Activated naive CD8-positive, alpha-beta T cell (primary cell): Measurements from ENCODE around the gene MEF2C.

Experiments used
- H3K27ac Mint-ChIP-seq: one replicate; pipeline ENCODE4 v1.8.0; 2021; ENCODE audit warnings: mixed read lengths
- H3K27me3 Mint-ChIP-seq: one replicate; pipeline ENCODE4 v1.8.0; 2021; ENCODE audit warnings: mixed read lengths
- H3K36me3 Mint-ChIP-seq: one replicate; pipeline ENCODE4 v1.8.0; 2021; ENCODE audit warnings: mixed read lengths
- H3K4me1 Mint-ChIP-seq: one replicate; pipeline ENCODE4 v1.8.0; 2021; ENCODE audit warnings: low read depth, mixed read lengths
- H3K4me3 Mint-ChIP-seq: one replicate; pipeline ENCODE4 v1.8.0; 2021; ENCODE audit warnings: mild to moderate bottlenecking, mixed read lengths
- H3K9me3 Mint-ChIP-seq: one replicate; pipeline ENCODE4 v1.8.0; 2021; ENCODE audit warnings: low read depth, mixed read lengths

Gene MEF2C

GRCh38 chr5:88669371-88670050 is 213.5 kb downstream of the MEF2C start:
- Mint-ChIP-seq H3K27ac (no peak overlapping the region), H3K36me3 (peaks cover 4% of the 10 kb centered on the region), H3K9me3 (peaks cover 22% of the 10 kb centered on the region), H3K4me3 (no peak overlapping the region), H3K4me1 (peaks cover 33% of the 10 kb centered on the region), H3K27me3 (peaks cover 76% of the 10 kb centered on the region)

GRCh38 chr5:88667496-88668201 is 215.3 kb downstream of the MEF2C start:
- H3K36me3 Mint-ChIP-seq, result peaks cover 4% of the 10 kb centered on the region
- H3K27ac Mint-ChIP-seq, result no peak overlapping the region
- peaks cover 17% of the 10 kb centered on the region for H3K9me3 Mint-ChIP-seq
- H3K27me3 Mint-ChIP-seq, result peaks cover 81% of the 10 kb centered on the region
- H3K4me3 Mint-ChIP-seq, result peak overlapping the region; percentile 83
- H3K4me1 Mint-ChIP-seq, result peaks cover 28% of the 10 kb centered on the region
